GM18502 (cell line): Measurements from ENCODE around the gene BANK1.
"Not testable (repeated sequence)": the region's sequence is repeated elsewhere in the genome, so short reads cannot be mapped to it uniquely, and the experiment has no call there.

ENCODE experiments used
- ATAC-seq: cut with Tn5 transposase; IDR thresholded peaks from one replicate; pipeline ENCODE4 v1.9.1; 2021; ENCODE audit warnings: mild to moderate bottlenecking; ENCODE audit not compliant: unreplicated experiment, poor library complexity

Gene BANK1

GRCh38 chr4:101871962-101872676 is 81.6 kb downstream of the BANK1 start:
- no peak for ATAC-seq

GRCh38 chr4:101885574-101885973 is 95.0 kb downstream of the BANK1 start:
- ATAC-seq: no peak

DNA sequence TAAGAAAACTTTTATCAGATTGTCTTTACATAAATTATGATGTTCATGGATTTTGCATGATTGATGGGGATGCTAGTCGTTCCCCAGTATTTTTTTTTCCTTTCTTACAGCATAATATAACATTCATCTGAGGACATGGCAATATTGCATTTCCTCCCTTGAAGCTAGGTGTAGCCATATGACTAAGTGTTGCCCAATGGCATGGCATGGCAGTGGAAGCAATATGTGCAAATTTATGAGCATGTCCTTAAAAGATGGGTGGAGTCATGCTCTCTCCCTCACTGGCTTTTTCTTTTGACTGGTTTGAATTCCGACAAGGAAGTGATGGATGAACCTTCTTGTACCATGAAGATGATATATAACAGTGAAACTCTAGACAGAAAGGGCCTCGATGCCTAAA is 96.3 kb downstream of the BANK1 start:
- ATAC-seq: no peak

DNA sequence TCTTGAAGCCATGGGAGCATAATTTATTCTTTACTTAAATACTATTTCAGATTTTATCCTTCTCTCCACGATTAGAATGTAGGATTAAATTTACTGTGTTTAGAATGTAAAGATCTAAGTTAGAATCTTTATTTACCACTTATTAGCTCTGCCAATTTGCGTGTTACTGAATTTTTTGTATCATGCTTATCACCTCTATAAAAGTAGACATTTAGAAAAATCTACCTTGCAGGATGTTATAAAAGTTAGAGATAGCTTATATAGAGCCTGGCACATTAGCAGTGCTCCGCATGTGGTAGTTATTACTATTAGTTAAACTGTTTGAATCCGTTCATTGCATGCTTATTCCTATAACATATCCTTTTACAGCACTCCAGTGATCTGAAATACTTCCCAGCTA is 97.9 kb downstream of the BANK1 start:
- no peak for ATAC-seq

- ATAC-seq: not testable (repeated sequence)
Measured at GRCh38 chr4:101905527-101905926, 115.0 kb downstream of the BANK1 start.

DNA sequence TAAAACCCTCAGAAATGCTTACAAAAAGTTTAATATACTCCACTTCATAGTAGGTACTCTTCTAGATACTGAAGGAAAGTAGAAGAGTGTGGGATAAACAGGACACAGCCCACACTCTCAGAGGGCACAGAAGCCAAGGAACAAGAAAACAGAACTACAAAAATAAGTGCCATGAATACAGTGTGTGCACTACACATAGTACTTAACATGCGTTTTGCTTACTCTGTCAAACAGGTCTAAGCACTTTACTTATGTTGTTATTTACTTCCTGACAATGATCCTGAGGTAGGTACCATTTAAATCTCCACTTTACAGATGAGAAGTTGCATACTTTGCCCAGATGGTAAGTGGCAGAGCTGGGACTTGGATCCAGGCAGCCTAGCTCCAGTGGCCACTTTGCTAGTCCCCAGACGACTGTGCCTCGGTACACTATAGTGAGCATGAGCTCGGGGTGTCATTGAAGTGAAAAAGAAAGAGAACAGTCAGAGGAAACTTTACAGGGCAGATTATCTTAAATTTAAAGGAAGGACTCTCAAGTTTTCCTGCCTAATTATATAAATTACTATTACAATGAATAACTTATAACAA is 120.3 kb downstream of the BANK1 start:
- no peak for ATAC-seq

GRCh38 chr4:101911616-101912015 is 121.1 kb downstream of the BANK1 start:
- no peak for ATAC-seq

GRCh38 chr4:101914761-101915160 is 124.2 kb downstream of the BANK1 start:
- ATAC-seq: no peak

- ATAC-seq: no peak
Measured at GRCh38 chr4:101919373-101919977, 128.9 kb downstream of the BANK1 start.

GRCh38 chr4:101921370-101921769 is 130.8 kb downstream of the BANK1 start:
- no peak for ATAC-seq

DNA sequence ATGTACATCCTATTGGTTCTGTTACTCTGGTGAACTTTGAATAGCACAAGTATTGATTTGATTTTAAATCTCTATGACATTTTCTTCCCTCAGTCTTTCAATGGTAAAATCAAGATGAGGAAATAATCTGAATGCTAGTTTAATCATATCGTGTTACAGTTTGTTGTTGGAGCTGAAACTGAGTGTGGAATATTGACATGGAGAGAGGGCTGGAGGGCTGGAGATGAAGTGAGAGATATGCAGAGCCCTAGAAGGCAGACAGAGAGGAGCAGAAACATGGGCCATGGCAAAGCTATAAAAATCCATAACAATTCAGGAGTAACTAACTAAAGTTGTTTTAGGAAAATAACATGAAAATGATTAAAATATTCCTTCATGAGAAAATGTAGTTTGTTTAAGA is 141.1 kb downstream of the BANK1 start:
- no peak for ATAC-seq

DNA sequence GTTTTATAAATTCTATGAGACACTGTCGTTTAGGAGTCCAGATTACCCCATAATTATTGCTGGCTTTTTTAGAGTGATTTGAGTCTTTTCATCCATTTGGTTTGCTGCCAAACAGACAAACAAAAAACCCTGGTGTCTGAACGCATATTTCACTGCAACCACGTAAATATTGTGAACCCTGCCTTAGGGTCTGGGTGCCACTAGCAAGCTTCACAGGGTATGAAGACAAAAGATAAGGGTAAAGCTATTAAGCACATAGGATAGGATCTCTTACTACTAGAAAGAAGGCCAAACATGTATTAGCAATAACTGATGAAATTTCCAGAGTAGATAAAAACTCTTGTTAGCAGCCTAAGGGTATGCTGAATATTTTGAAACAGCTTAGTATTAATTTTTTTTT is 143.3 kb downstream of the BANK1 start:
- no peak for ATAC-seq

- no peak for ATAC-seq
Measured at GRCh38 chr4:101938836-101939235, 148.3 kb downstream of the BANK1 start.

- no peak for ATAC-seq
Measured at GRCh38 chr4:101941816-101942358, 151.4 kb downstream of the BANK1 start.

DNA sequence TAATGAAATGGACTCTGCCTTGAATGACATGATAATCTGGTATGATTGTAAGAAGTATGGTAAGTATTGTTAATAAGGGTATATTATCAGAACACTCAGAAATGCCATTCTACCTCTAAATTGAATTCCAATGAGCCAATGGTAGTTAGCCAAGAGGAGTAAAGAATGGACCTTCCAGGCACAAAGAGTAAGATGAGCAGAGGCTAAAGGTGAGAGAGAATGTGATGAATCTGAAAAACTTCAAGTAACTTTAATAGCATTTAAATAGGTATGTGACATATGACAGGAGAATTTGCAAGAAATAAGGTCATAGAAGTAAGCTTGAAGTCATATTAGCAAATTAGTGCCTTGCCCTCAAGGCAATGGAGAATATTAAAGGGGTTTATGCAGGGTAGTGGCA is 152.4 kb downstream of the BANK1 start:
- ATAC-seq: no peak

DNA sequence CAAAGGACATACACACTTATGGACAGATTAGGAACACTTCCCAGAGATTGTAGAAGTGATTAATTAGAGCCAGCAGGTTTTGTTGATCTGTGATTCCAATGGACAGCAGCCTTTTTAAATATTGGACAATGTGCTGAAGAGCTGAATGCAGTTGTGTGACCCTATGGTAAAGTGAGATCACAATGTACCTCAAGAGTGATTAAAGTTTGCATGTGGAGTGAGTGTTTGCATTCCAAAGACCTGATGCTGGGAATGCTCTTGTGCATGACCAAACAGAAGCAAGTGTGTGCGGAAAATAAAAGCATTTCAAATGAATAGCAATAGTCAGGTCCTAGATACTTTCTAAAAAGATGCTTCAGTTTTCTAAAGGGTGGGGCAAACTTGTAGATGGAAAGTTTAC is 154.1 kb downstream of the BANK1 start:
- no peak for ATAC-seq

DNA sequence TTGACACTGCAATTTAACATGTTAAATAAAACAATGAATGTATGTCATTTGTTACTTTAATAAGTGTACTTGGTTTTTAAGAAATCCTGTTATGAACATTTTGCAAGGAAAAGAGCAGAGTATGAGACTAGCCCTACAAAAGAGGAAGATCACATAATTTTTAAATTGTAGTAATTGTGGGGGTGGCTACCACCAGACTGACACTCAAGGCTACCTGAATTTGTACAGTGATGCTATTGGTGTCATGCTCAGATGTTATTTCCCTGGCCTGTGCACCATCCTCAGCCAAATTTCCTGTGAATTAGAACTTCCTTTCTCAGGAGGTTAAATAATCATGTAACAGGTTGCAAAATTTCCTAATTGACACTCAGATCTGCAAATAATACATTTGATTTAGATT is 157.5 kb downstream of the BANK1 start:
- ATAC-seq: no peak

DNA sequence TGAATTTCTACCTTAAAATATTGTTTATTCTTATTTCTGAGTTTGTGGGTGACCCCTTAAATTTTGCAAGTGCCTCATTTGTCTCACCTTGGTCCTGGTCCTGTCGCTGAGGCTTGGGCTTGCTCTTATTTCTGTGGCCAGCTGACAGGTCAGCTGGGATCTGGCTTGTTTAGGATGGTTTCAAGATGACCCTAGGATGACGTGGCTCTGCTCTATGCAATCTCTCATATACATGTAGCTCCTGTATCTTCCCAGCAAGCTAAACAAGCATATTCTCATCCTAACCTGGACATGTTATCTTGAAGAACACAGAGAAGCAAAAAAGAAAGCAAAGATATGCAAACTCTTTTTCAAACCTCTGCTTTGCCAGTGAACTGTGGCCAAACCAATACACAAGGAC is 158.4 kb downstream of the BANK1 start:
- ATAC-seq: no peak

GRCh38 chr4:101950258-101950979 is 159.9 kb downstream of the BANK1 start:
- no peak for ATAC-seq

DNA sequence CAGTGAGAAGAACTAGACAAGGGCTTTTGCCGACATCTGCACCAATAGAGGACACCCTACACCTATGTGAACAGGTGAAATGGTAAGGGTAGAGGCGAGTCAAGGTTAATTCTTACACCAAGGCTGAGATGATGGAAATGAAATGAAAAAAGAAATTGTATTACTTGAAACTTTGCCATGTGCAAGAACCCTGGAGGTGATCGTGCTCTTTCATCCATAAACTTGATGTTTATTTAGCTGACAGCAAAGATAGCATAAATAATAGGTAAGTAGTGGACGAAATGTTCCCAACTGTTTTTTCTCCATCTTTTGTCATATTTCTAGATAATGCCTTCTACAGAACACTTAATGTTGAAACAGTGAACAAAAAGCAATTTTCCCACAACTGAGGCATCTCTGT is 162.5 kb downstream of the BANK1 start:
- ATAC-seq: no peak

GRCh38 chr4:101953949-101954348 is 163.4 kb downstream of the BANK1 start:
- no peak for ATAC-seq
